GM18951 (cell line): Measurements from ENCODE around the gene DHRSX.
"Not testable (repeated sequence)": the region's sequence is repeated elsewhere in the genome, so short reads cannot be mapped to it uniquely, and the experiment has no call there.

Source experiments
- POLR2A ChIP-seq: IDR thresholded peaks from 4 replicates; pipeline ENCODE4 v1.6.1; 2011; ENCODE audit warnings: mild to moderate bottlenecking; ENCODE audit not compliant: insufficient read length, insufficient read depth; ENCODE audit errors: extremely low read depth
- in situ Hi-C: fragments of 300-500 bp; cut with MboI; formaldehyde crosslinking; loops from one replicate; pipeline ENCODE4 v1.12.0; 2022; ENCODE audit warnings: low sequenced_read_pairs, mixed read lengths, inconsistent platforms; ENCODE audit not compliant: unreplicated experiment

Gene DHRSX

GRCh38 chrX:2376166-2376565 is 124.6 kb downstream of the DHRSX start:
- in situ Hi-C loops, result no loop called here
- no peak for TF ChIP-seq POLR2A

DNA sequence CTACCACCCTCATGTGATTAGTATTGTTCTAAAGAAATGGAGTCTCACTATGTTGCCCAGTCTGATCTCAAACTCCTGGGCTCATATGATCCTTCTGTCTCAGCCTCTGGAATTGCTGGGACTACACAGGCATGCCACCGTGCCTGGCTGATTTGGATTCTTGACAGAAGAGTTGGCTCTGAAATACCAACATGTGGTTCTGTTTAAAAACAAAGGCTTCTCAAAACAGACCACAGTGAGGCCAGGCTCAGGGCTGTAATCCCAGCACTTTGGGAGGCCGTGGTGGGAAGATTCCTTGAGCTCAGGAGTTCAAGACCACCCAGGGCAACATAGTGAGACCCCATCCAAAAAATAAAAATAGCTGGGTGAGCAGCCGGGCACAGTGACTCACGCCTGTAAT is 126.7 kb downstream of the DHRSX start:
- in situ Hi-C loops, result no loop called here
- TF ChIP-seq POLR2A, result no peak

DNA sequence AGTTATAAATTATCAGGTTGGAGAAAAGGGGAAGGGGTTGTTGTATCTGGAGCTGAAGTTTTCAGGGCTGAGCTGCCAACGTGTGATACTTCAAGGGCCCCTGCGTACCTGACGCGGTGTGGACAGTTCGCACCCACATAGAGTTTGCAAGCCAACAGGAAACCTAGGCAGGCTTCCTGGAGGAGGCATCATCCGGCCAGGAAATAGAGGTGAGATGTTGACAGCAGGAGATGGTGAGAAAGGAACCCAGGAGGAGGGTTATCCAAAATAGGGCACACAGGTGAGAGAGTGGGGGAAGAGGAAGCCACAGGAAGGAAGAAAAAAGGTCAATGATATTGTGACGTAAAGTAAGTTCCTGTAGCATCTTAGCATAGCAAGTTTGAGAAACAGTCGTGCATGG is 127.2 kb downstream of the DHRSX start:
- in situ Hi-C loops, result no loop called here
- TF ChIP-seq POLR2A, result no peak

GRCh38 chrX:2371026-2371711 is 129.6 kb downstream of the DHRSX start:
- no peak for TF ChIP-seq POLR2A
- in situ Hi-C loops, result no loop called here

GRCh38 chrX:2370456-2370855 is 130.3 kb downstream of the DHRSX start:
- no peak for TF ChIP-seq POLR2A
- in situ Hi-C loops, result no loop called here

DNA sequence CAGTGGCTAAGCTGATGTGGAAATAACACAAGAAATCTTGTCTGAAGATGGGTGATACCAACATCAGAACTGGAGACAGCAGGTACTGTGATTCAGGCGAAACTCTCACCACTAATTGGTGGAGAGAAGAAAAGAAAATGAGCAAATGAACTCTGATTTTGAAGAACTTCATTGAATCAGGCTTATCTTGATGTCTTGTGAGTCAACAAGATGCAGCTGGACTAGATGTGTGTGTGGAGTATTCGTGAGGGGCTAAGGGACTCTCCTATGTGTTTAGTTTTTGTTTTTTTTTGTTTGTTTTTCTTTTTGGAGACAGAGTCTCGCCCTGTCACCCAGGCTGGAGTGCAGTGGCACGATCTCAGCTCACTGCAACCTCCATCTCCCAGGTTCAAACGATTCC is 131.6 kb downstream of the DHRSX start:
- in situ Hi-C loops, result no loop called here
- TF ChIP-seq POLR2A, result no peak

GRCh38 chrX:2360731-2361130 is 140.0 kb downstream of the DHRSX start:
- in situ Hi-C loops, result no loop called here
- no peak for TF ChIP-seq POLR2A

GRCh38 chrX:2359522-2359921 is 141.3 kb downstream of the DHRSX start:
- in situ Hi-C loops, result not testable (repeated sequence)

GRCh38 chrX:2351999-2352995 is 148.5 kb downstream of the DHRSX start:
- in situ Hi-C loops, result no loop called here

DNA sequence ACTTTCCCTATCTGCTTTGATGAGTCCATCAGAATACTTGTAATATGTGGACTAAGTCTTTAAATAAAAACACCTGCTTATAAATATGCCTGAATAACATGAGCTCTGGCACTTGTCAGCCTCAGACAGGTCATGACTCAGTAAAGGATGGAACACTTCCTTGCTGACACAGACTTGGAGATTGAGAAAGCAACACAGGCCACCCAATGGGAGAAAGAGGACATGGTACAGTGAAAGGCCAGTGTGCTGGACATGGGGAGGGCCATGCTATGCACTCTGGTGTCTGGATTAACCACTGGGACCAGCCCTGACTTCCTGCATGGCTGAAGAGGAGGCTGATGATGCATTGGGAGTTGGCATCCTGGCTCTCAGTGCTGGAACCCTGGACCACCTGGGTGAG is 149.5 kb downstream of the DHRSX start:
- in situ Hi-C loops, result no loop called here
- TF ChIP-seq POLR2A, result no peak

More at GRCh38 chrX:2351999-2352995, 148.5 kb downstream of the DHRSX start:
- no peak for TF ChIP-seq POLR2A

DNA sequence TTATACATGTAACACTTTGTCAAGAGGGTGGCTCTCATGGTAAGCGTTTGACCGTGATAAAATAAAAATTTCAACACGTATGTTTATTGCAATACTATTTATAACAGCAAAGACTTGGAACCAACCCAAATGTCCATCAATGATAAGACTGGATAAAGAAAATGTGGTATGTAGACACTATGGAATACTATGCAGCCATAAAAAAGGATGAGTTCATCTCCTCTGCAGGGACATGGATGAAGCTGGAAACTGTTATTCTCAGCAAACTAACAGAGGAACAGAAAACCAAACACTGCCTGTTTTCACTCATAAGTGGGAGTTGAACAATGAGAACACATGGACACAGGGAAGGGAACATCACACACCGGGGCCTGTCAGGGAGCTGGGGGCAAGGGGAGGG is 150.1 kb downstream of the DHRSX start:
- in situ Hi-C loops, result not testable (repeated sequence)

GRCh38 chrX:2350036-2350435 is 150.7 kb downstream of the DHRSX start:
- in situ Hi-C loops, result not testable (repeated sequence)

DNA sequence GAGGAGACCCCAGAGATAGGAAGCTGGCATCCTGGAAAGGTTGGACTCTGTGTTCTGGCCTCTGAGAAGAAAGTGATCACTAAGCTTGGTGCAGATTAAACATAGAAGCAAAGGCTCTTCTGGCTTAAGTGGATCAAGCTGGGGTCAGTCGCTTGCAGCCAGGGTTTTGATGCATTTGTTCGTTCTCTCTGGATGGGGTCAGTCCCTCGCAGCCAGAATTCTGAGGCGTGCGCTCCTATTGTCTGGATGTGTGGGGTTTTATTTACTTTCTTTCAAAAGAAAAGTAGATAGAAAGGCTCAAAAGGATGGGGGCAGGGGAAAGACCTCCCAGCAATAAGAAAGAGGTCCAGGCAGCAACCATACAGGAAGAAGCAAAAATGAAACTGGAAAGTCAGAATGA is 152.6 kb downstream of the DHRSX start:
- TF ChIP-seq POLR2A, result no peak
- in situ Hi-C loops, result loop anchor here (25.0 kb wide), 1 partner anchor 411 kb away; no protein-coding TSS in a partner anchor

DNA sequence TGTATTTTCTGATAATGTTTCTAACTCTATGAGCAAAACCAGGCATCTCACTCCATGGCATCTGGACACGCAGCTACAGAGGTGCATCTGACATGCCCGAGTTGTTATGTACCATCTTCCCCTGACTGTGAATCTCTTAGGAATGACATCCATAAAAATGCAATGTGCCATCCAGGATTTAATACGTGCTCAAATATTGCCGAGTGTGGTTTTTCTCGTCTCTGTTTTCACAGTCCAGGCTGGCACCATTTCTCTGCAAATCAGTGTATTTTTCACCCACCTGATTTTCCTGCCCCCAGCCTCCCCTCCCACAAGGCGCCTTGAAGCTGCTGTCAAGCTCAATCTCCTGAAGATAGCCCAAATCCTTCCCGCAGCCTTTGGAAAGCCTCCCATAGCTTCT is 154.6 kb downstream of the DHRSX start:
- TF ChIP-seq POLR2A, result no peak
- in situ Hi-C loops, result loop anchor here (25.0 kb wide), 1 partner anchor 409 kb away; no protein-coding TSS in a partner anchor
